ENCODE measurements around the gene DOK7. TPM values are rescaled to one million over a fixed set of nuclear protein-coding genes. Genes with fewer than 3 reads are reported as not detected.
A peak's percentile ranks its signal among the peaks of the same experiment; 100 is the strongest.

DOK7 gene
- total RNA-seq, 3 donors from 2014 or later (not counting 1 experiment from before 2014, with no cell fraction given) = 1.3 to 2.9 (median 1.6) TPM

DNA sequence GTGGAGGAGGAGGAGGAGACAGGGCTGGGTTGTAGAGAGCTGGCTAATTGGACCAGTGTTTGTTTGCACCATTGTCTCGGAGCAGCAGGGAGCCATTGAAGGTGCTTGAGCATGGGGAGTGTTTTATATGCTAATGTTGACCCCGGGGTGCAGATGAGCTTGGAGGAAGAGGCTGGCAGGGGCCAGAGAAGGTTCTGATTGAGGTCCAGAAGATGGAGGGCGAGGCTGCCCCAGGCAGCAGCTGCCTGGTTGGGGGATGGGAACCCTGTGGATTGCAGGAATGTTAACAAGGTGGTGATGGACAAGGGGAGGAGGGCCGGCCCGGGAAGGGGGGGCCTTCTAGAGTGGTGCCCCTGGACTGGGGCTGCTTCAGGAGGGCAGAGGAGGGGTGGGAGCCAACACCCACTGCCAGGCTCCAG, 18.0 kb downstream of the DOK7 start:
- no peak for ATAC-seq
- 55% methylated on average over 5 of the region's 5 CpGs for WGBS (ENCODE audit: insufficient coverage)

DNA sequence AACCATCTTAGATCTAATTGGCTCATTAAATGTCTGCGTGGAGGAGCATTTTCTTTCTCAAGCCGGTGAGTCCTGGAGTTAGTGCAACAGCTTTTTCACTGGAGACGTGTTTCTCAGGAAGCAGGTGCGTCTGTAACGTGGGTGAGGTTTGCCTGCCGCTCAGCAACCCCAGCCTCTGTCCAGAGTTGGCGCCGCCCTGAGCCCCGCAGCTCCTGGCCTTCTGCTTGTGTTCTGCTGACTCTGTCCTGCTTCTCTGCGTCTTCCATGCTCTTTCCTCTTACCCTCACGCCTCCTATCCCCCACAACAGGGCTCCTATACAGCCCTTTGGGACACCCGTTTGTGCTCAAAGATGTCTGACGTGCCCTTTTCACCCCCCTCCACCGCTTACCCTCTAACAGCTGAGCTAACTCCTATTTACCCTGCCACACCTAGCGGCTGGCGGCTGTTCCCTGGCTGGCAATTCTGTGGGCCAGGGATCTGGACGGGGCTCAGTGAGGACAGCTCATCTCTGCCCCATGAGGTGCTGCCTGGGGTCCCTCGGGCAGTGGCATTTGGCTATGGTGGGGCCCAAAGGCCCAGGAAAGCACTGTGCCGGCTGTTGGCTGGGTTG, 18.8 kb downstream of the DOK7 start:
- WGBS (ENCODE audit: insufficient coverage) = 66% methylated on average over 19 of the region's 19 CpGs
- Mint-ChIP-seq H3K36me3 (no peaks in the 10 kb centered on the region), H3K27me3 (ENCODE audit: low read depth in 2 of 2) (peaks cover 0 to 3% of the 10 kb centered on the region in 2 donors), H3K4me3 (no peak overlapping the region), H3K27ac (no peak overlapping the region), H3K9me3 (no peaks in the 10 kb centered on the region), H3K4me1 (peaks cover 17 to 34% of the 10 kb centered on the region in 2 donors)
- Histone ChIP-seq H3K27ac (ENCODE audit: low read length) (no peak overlapping the region), H3K36me3 (ENCODE audit: control insufficient read depth, insufficient read depth, low read length) (no peaks in the 10 kb centered on the region), H3K4me1 (ENCODE audit: control insufficient read depth, insufficient read depth, low read length) (peaks cover 48% of the 10 kb centered on the region), H3K4me3 (ENCODE audit: low read length) (no peak overlapping the region), H3K27me3 (ENCODE audit: control insufficient read depth, insufficient read depth, low read length) (no peaks in the 10 kb centered on the region), H3K9me3 (ENCODE audit: control insufficient read depth, insufficient read depth, low read length) (no peaks in the 10 kb centered on the region)
- DNase-seq (no peak), ATAC-seq (no peak)
- intact Hi-C loops (cut with micrococcal nuclease) = loop anchor here (2.0 kb wide), 1 partner anchor 375 kb away; no protein-coding TSS in a partner anchor
- TF ChIP-seq, protein P1, sequence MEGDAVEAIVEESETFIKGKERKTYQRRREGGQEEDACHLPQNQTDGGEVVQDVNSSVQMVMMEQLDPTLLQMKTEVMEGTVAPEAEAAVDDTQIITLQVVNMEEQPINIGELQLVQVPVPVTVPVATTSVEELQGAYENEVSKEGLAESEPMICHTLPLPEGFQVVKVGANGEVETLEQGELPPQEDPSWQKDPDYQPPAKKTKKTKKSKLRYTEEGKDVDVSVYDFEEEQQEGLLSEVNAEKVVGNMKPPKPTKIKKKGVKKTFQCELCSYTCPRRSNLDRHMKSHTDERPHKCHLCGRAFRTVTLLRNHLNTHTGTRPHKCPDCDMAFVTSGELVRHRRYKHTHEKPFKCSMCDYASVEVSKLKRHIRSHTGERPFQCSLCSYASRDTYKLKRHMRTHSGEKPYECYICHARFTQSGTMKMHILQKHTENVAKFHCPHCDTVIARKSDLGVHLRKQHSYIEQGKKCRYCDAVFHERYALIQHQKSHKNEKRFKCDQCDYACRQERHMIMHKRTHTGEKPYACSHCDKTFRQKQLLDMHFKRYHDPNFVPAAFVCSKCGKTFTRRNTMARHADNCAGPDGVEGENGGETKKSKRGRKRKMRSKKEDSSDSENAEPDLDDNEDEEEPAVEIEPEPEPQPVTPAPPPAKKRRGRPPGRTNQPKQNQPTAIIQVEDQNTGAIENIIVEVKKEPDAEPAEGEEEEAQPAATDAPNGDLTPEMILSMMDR (IDR thresholded peaks at IDR 0.05) = no peak

More for the DNA sequence above, 18.0 kb downstream of the DOK7 start:
- TF ChIP-seq, protein P1 (IDR thresholded peaks at IDR 0.05) = no peak
- Histone ChIP-seq H3K27me3 (ENCODE audit: control insufficient read depth, insufficient read depth, low read length) (no peaks in the 10 kb centered on the region), H3K4me1 (ENCODE audit: control insufficient read depth, insufficient read depth, low read length) (peaks cover 40% of the 10 kb centered on the region), H3K36me3 (ENCODE audit: control insufficient read depth, insufficient read depth, low read length) (no peaks in the 10 kb centered on the region), H3K27ac (ENCODE audit: low read length) (no peak overlapping the region), H3K4me3 (ENCODE audit: low read length) (no peak overlapping the region), H3K9me3 (ENCODE audit: control insufficient read depth, insufficient read depth, low read length) (no peaks in the 10 kb centered on the region)
- Mint-ChIP-seq H3K27me3 (ENCODE audit: low read depth in 2 of 2) (peaks cover 0 to 3% of the 10 kb centered on the region in 2 donors), H3K9me3 (no peaks in the 10 kb centered on the region), H3K27ac (peak overlapping the region in 1 of 2 donors; percentile 49), H3K4me3 (no peak overlapping the region), H3K4me1 (peaks cover 10 to 27% of the 10 kb centered on the region in 2 donors), H3K36me3 (no peaks in the 10 kb centered on the region)
- intact Hi-C loops (cut with micrococcal nuclease) = loop anchor here (2.0 kb wide), 1 partner anchor 374 kb away; no protein-coding TSS in a partner anchor
- no peak for DNase-seq

DNA sequence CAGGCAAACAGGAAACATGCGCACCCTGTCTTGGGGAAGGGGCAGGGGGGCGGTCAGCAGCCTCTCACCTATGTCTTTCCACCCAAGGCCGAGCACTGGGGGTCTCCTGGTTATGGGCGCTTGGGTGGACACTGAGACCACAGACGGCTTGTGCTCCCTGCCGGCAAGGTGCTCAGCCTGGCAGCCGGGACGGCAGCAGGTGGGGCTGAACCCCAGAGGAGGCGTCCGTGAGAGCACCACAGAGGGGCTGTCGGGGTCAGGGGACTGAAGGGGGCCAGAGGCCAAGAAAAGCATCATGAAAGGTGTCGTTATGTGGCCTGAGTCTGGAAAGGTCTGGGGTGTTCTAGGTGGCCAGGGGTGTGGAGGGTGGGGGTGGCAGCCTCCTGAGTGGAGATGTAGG, 19.6 kb downstream of the DOK7 start:
- Histone ChIP-seq H3K4me3 (ENCODE audit: low read length) (no peak overlapping the region), H3K36me3 (ENCODE audit: control insufficient read depth, insufficient read depth, low read length) (no peaks in the 10 kb centered on the region), H3K27ac (ENCODE audit: low read length) (no peak overlapping the region), H3K27me3 (ENCODE audit: control insufficient read depth, insufficient read depth, low read length) (no peaks in the 10 kb centered on the region), H3K9me3 (ENCODE audit: control insufficient read depth, insufficient read depth, low read length) (no peaks in the 10 kb centered on the region), H3K4me1 (ENCODE audit: control insufficient read depth, insufficient read depth, low read length) (peaks cover 56% of the 10 kb centered on the region)
- no peaks in the 10 kb centered on the region for H3K36me3 Mint-ChIP-seq
- no peaks in the 10 kb centered on the region for H3K9me3 Mint-ChIP-seq
- H3K27ac Mint-ChIP-seq = no peak overlapping the region
- peaks cover 0 to 3% of the 10 kb centered on the region in 2 donors for H3K27me3 Mint-ChIP-seq (ENCODE audit: low read depth in 2 of 2)
- intact Hi-C loops (cut with micrococcal nuclease) = no loop called here
- H3K4me3 Mint-ChIP-seq = no peak overlapping the region
- ATAC-seq (no peak), DNase-seq (no peak)
- H3K4me1 Mint-ChIP-seq = peaks cover 17 to 40% of the 10 kb centered on the region in 2 donors
- TF ChIP-seq, protein P1 (IDR thresholded peaks at IDR 0.05) = no peak
- WGBS (ENCODE audit: insufficient coverage) = 90% methylated on average over 12 of the region's 12 CpGs

Measured in natural killer cell (primary cell).